ENCODE data around the gene IMMP2L.

- TF ChIP-seq CTCF (IDR thresholded peaks at IDR 0.05): no peak
- no peak for TF ChIP-seq EP300 (IDR thresholded peaks at IDR 0.05)
Measured at GRCh38 chr7:111232249-111233084, 329.8 kb downstream of the IMMP2L start.
